Measurements from ENCODE around the gene PDE8B. TPM values are rescaled to one million over a fixed set of nuclear protein-coding genes. Genes with fewer than 3 reads are reported as not detected.

Gene PDE8B, protein sequence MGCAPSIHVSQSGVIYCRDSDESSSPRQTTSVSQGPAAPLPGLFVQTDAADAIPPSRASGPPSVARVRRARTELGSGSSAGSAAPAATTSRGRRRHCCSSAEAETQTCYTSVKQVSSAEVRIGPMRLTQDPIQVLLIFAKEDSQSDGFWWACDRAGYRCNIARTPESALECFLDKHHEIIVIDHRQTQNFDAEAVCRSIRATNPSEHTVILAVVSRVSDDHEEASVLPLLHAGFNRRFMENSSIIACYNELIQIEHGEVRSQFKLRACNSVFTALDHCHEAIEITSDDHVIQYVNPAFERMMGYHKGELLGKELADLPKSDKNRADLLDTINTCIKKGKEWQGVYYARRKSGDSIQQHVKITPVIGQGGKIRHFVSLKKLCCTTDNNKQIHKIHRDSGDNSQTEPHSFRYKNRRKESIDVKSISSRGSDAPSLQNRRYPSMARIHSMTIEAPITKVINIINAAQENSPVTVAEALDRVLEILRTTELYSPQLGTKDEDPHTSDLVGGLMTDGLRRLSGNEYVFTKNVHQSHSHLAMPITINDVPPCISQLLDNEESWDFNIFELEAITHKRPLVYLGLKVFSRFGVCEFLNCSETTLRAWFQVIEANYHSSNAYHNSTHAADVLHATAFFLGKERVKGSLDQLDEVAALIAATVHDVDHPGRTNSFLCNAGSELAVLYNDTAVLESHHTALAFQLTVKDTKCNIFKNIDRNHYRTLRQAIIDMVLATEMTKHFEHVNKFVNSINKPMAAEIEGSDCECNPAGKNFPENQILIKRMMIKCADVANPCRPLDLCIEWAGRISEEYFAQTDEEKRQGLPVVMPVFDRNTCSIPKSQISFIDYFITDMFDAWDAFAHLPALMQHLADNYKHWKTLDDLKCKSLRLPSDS
- 7.3 TPM for total RNA-seq

- FAIRE-seq (no peak), DNase-seq (ENCODE audit: low spot score in 2 of 2) (peak; percentile 49 to 66)
Measured at GRCh38 chr5:77210091-77210963, at the start of gene PDE8B. TSS of gene PDE8B (plus strand) at chr5:77210680. CDS start at chr5:77210926, 246 bp downstream.

DNA sequence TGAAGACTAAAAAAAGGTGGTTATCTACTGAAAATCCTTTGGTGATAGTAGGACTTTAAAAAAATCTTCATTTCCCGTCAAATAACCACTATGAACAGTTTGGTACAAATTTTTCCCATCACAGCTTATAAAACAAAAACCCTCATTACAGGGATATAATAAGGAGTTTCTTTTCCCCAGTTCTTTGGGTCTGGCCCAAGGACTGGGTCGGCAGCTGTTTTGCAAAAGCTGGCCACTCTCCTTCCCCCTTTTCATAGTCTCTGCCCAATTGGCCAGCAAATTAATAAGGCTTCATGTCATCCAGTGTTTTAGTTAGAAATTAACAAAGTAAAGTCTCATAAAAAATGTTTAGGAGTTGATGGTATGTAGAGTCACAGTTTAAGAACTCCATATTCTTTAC, 47.0 kb upstream of the PDE8B start:
- no peak for FAIRE-seq
- no peak for DNase-seq (ENCODE audit: low spot score in 2 of 2)

DNA sequence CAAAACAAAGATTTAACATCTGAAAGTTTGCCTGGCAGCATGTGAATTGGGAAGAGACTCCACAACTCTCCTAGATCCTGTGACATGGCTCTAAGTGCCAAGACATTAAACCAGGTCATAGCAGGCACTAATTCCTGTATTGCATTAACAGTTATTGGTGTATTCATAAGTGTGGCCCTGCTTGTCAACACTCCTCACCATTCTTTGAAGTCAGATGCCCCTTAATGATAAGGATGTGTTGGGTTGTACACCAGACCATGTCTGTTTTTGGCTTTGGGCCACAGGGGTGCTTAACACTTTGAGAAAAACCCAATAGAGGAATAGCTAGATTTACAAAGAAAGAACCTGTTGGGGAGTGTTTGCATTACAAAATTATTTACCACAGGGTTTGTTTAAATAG, 43.4 kb upstream of the PDE8B start:
- FAIRE-seq (no peak), DNase-seq (ENCODE audit: low spot score in 2 of 2) (no peak)

GRCh38 chr5:77167695-77168121, 42.8 kb upstream of the PDE8B start:
- no peak for FAIRE-seq
- DNase-seq (ENCODE audit: low spot score in 2 of 2) = no peak

DNA sequence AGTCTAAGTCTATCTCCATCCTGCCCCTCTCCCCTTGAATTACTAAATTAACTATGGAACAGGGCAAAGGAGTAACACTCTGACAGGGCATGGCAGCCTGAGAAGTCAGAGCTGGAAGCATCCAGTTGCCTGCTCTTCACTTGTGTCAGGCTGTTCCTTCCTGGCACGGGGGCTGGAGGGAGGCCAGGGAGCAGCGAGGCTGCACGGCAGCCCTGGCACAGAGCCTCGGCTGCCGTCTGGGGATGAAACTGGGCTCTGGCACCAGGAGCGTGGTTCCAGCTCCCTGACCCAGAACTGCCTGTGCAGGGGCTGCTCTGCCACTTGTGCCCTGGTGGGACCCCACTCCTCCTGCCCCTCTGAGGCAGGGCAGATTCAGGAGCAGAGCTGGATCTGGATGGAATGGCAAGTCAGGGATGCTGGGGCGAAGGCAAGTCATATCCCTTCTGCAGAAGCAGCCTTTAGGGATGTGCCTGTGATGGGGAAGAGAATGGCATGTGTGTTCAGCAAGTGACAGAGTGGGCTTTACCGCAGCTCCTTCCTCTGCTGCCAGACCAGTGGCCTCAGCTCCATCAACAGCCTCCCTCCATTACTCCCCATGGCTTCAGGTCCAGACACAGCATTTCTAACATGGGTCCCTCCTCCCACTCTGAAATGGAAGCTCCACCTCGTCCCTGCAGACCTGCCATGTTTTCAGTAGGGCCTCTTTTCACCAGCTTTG, 42.2 kb upstream of the PDE8B start:
- DNase-seq (ENCODE audit: low spot score in 2 of 2) = peak; percentile 40 to 51

DNA sequence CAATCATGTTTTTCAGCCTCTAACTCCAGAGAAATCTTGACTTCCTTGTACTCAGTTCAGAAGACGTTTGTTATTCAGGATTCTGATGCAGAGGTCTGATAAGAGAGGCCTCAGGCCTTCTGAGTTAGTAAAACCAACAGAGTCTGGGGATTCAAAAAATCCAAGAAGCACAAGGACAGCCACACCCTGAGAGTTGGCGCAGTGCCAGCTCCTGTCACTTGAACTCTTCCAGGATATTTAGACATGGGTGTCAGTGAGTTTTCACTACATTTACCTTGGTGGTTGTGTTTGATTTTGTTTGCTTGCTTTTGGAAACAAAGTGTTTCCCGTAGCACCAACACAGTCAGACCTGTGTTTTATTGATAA, 41.6 kb upstream of the PDE8B start:
- no peak for DNase-seq (ENCODE audit: low spot score in 2 of 2)
- no peak for FAIRE-seq

More for the DNA sequence above, 42.2 kb upstream of the PDE8B start:
- no peak for FAIRE-seq

DNA sequence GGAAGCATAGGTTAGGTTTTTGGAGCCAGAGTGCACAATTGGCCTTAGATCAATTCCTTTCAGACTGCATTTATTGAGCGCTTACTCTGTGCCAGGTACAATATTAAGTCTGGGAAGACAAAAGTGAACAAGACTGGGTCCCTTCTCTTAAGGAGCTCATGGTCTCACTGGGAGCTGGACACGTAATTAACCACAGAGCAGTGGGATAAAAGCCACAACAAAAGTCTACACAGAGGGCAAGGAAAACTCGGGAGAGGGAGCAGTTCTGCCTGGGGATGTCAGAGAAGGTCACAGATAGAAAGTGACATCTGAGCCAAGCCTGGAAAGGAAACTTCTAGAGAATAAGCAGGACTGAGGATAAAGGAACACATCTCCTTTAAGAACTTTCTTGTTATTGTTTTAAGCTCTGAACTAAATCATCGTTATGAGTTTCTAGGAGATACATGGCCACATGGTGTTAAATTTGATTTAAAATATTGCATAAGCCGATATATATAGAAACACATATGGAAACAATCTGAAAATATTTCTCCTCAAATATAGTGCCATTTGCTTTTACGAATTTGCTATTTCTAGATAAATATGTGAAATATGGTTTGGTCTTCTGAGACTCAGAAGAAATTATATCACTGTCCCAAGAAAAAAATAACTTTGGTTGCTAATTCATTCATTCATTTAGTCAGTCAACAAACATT, 40.1 kb upstream of the PDE8B start:
- DNase-seq (ENCODE audit: low spot score in 2 of 2) (no peak), FAIRE-seq (no peak)

GRCh38 chr5:77171141-77171910, 39.2 kb upstream of the PDE8B start:
- no peak for DNase-seq (ENCODE audit: low spot score in 2 of 2)
- FAIRE-seq = no peak

DNA sequence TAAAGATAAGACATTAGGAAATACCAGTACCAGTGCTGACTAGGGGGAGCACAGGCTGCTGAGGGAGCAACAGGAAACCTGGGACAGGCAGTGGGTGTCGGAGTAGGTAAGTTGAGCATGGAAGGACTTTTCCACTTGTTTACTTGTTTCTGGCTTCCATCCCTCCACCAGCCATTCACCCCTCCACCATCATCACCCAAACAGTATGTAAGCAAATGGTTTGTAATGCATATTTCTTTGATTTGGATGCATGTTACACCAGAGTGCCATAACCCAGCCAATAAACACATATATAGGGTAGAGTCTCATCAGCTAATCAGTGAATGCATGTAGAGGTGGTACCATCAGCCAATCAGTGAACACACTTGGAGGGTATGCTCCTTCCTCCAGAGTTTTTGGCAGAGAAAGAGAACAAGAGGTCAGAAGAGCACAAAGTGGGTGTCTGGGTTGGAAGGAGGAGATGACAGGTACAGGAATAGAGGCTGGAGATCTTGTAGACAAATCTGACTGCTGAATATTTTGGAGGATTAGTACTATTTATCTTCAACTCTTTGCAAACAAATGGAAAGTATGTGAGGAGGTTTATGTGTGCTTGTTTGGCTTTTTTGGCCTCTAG, 37.7 kb upstream of the PDE8B start:
- no peak for FAIRE-seq
- no peak for DNase-seq (ENCODE audit: low spot score in 2 of 2)

DNA sequence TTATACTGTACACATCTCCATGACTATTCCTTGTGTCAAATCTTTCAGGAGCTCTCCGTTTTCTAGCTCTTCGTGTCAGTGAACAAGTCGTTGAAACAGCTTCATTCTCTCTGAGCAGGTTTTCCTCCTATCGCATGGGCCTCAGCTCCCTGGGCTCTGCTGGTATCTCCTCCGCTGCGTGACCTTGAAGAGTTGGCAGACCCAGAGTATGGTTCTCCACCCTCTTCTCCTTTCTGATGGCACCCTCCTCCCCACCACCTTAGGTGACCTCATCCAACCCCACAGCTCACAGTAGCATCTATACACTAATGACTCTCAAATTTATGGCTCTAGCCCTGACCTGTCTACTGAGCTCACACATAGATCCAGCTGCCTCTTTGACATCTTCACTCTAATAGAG, 36.0 kb upstream of the PDE8B start:
- DNase-seq (ENCODE audit: low spot score in 2 of 2) = no peak
- no peak for FAIRE-seq

DNA sequence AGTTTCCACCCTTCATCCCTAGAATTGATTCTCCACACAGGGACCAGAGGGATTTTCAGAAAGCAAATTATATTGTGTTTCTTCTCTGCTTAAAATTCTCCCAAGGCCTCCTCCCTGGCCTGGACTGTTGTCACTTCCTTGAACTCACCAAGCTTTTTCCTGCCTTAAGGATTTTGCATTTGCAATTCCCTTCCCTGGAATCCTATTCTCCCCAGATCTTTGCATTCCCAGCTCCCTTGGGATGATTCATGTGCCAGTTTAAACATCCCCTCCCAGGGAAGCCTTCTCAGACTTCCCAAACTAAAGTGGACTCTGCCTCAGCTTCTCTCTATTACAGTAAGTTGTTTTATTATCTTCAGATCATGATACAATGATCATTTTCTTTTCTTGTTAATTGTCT, 35.2 kb upstream of the PDE8B start:
- DNase-seq (ENCODE audit: low spot score in 2 of 2) (no peak), FAIRE-seq (no peak)

- FAIRE-seq = no peak
- DNase-seq (ENCODE audit: low spot score in 2 of 2) = no peak
Measured at GRCh38 chr5:77176429-77176828, 34.1 kb upstream of the PDE8B start.

- DNase-seq (ENCODE audit: low spot score in 2 of 2) (no peak), FAIRE-seq (no peak)
Measured at GRCh38 chr5:77177576-77177975, 32.9 kb upstream of the PDE8B start.

DNA sequence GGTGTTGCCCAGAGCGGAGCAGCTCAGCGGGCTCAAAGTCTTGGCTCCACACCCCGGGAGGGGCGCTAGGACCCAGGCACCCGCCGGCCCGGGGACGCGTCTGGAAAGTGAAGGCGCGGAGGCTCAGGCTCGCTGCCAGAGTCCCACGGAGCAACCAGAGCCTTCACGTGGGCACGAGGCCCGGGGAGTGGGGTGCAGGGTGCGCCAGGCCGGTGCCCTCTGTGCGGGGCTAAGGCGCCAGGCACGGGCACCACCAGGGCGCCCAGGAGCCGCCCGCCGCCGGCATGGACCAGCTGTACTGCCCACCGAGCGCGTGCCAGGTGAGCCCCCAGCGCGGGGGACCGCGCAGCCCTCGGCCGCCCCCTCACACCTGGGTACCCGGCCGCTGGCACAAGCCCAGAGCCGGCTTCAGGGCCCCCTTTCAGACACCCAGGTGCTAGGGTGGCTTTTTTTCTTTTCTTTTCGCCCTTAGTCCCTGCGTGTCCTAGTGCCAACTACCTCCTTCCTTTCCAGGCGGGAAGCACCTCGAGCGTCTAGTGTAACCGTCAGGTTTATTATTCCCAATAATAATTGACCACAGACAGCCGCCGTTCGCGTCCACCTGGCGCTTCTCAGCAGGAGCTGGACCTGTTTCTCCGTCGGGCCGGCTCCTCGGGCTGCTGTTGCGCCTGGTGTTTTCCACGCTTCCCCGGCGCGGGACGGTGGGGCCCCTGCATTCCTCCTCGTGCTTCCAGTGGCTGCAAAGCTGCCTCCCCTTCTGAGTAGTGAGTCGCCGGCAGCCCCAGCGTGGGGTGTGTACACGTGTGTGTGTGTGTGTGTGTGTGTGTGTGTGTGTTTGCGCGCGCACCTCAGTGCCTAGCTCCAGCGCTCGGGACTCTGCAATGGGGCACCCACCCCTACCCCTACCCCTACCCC, 30.1 kb upstream of the PDE8B start:
- FAIRE-seq (no peak), DNase-seq (ENCODE audit: low spot score in 2 of 2) (peak in 1 of 2 donors; percentile 55)

DNA sequence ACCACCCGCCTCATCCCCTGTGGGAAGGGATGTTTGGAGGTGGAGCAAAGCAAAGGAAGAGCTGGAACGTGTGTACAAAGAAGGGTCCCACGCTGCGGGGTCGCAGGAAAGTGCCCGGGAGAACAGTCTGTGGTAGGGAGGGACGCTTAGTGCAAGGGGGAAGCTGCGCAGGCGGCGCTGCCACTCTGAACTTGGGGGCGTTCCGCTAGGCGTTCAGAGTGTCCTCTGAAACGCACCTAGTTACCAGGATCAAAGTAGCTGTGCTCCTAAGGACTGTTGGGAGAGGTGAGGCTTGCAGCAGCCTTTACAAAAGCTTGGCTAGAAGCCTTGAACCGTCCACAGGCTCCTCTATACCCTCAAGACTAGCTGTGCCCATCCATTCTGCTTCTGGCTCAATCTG, 29.3 kb upstream of the PDE8B start:
- no peak for FAIRE-seq
- no peak for DNase-seq (ENCODE audit: low spot score in 2 of 2)

- no peak for FAIRE-seq
- no peak for DNase-seq (ENCODE audit: low spot score in 2 of 2)
Measured at GRCh38 chr5:77181596-77182304, 28.7 kb upstream of the PDE8B start.
